Inflammatory macrophage treated with lipopolysaccharide for 4 hours (primary cell): Measurements from ENCODE around the gene SRGAP2B.
"Not testable (repeated sequence)": the region's sequence is repeated elsewhere in the genome, so short reads cannot be mapped to it uniquely, and the experiment has no call there.

ENCODE experiments used
- DNase-seq: peaks from one replicate; pipeline ENCODE4 v3.0.0-alpha.2; 2020

The SRGAP2B gene

GRCh38 chr1:144938627-144939026, 156.5 kb downstream of the SRGAP2B start:
- not testable (repeated sequence) for DNase-seq

GRCh38 chr1:144936186-144936732, 158.9 kb downstream of the SRGAP2B start:
- DNase-seq, result not testable (repeated sequence)

GRCh38 chr1:144935310-144935709, 159.8 kb downstream of the SRGAP2B start:
- DNase-seq, result not testable (repeated sequence)

- DNase-seq, result not testable (repeated sequence)
These were observed 162.1 kb downstream of the SRGAP2B start for GRCh38 chr1:144933014-144933413.

GRCh38 chr1:144932153-144932552, 163.0 kb downstream of the SRGAP2B start:
- DNase-seq, result not testable (repeated sequence)

GRCh38 chr1:144931553-144931952, 163.6 kb downstream of the SRGAP2B start:
- not testable (repeated sequence) for DNase-seq

GRCh38 chr1:144930085-144930777, 164.9 kb downstream of the SRGAP2B start:
- not testable (repeated sequence) for DNase-seq

GRCh38 chr1:144927292-144927691, 167.8 kb downstream of the SRGAP2B start:
- DNase-seq, result not testable (repeated sequence)

GRCh38 chr1:144923640-144924039, 171.5 kb downstream of the SRGAP2B start:
- DNase-seq, result not testable (repeated sequence)

GRCh38 chr1:144922785-144923184, 172.3 kb downstream of the SRGAP2B start:
- DNase-seq, result not testable (repeated sequence)

GRCh38 chr1:144919106-144919505, 176.0 kb downstream of the SRGAP2B start:
- DNase-seq, result not testable (repeated sequence)

GRCh38 chr1:144918027-144918603, 177.0 kb downstream of the SRGAP2B start:
- DNase-seq, result not testable (repeated sequence)

GRCh38 chr1:144917154-144918026, 177.7 kb downstream of the SRGAP2B start:
- not testable (repeated sequence) for DNase-seq

- not testable (repeated sequence) for DNase-seq
These were observed 181.0 kb downstream of the SRGAP2B start for GRCh38 chr1:144913977-144914734.

GRCh38 chr1:144913458-144913857, 181.7 kb downstream of the SRGAP2B start:
- not testable (repeated sequence) for DNase-seq

- not testable (repeated sequence) for DNase-seq
These were observed 184.4 kb downstream of the SRGAP2B start for GRCh38 chr1:144910729-144911128.

- not testable (repeated sequence) for DNase-seq
These were observed 194.3 kb downstream of the SRGAP2B start for GRCh38 chr1:144900841-144901240.

GRCh38 chr1:144894454-144895201, 200.5 kb downstream of the SRGAP2B start:
- DNase-seq, result not testable (repeated sequence)

- not testable (repeated sequence) for DNase-seq
These were observed 201.3 kb downstream of the SRGAP2B start for GRCh38 chr1:144893710-144894438.

- not testable (repeated sequence) for DNase-seq
These were observed 202.1 kb downstream of the SRGAP2B start for GRCh38 chr1:144893062-144893461.
